ENCODE results near the gene AMBP.
A peak's percentile ranks its signal among the peaks of the same experiment; 100 is the strongest.

The AMBP gene

GRCh38 chr9:114035221-114035844 is 42.8 kb downstream of the AMBP start:
- H3K4me3 ChIP-seq (replicated peaks; ENCODE audit: low read depth, low read length) = no peak overlapping the region
- no peak for TF ChIP-seq CTCF (IDR thresholded peaks at IDR 0.05; ENCODE audit: low read length, missing control alignments)
- no peak for DNase-seq (ENCODE audit: low read depth)

GRCh38 chr9:114034661-114035062 is 43.4 kb downstream of the AMBP start:
- H3K4me3 ChIP-seq (replicated peaks; ENCODE audit: low read depth, low read length) = no peak overlapping the region
- no peak for TF ChIP-seq CTCF (IDR thresholded peaks at IDR 0.05; ENCODE audit: low read length, missing control alignments)
- DNase-seq (ENCODE audit: low read depth) = no peak

GRCh38 chr9:114034196-114034595 is 43.9 kb downstream of the AMBP start:
- DNase-seq (ENCODE audit: low read depth) = no peak
- TF ChIP-seq CTCF (IDR thresholded peaks at IDR 0.05; ENCODE audit: low read length, missing control alignments) = no peak
- H3K4me3 ChIP-seq (replicated peaks; ENCODE audit: low read depth, low read length) = no peak overlapping the region

GRCh38 chr9:114033397-114034103 is 44.5 kb downstream of the AMBP start:
- H3K4me3 ChIP-seq (replicated peaks; ENCODE audit: low read depth, low read length) = no peak overlapping the region
- DNase-seq (ENCODE audit: low read depth) = peak; percentile 23
- TF ChIP-seq CTCF (IDR thresholded peaks at IDR 0.05; ENCODE audit: low read length, missing control alignments) = peak; percentile 46

GRCh38 chr9:114031948-114032840 is 45.9 kb downstream of the AMBP start:
- DNase-seq (ENCODE audit: low read depth) = no peak
- no peak overlapping the region for H3K4me3 ChIP-seq (replicated peaks; ENCODE audit: low read depth, low read length)
- no peak for TF ChIP-seq CTCF (IDR thresholded peaks at IDR 0.05; ENCODE audit: low read length, missing control alignments)

- TF ChIP-seq CTCF (IDR thresholded peaks at IDR 0.05; ENCODE audit: low read length, missing control alignments) = no peak
- H3K4me3 ChIP-seq (replicated peaks; ENCODE audit: low read depth, low read length) = no peak overlapping the region
- no peak for DNase-seq (ENCODE audit: low read depth)
These were observed 47.0 kb downstream of the AMBP start for GRCh38 chr9:114031037-114031630.

Measured in fibroblast of pulmonary artery (primary cell).